ENCODE results near the gene ESRRG. TPM values are rescaled to one million over a fixed set of nuclear protein-coding genes. Genes with fewer than 3 reads are reported as not detected.

Gene ESRRG
- total RNA-seq, 6 experiments from 2014 or later, result 0.11 to 1.9 (median 0.18) TPM

DNA sequence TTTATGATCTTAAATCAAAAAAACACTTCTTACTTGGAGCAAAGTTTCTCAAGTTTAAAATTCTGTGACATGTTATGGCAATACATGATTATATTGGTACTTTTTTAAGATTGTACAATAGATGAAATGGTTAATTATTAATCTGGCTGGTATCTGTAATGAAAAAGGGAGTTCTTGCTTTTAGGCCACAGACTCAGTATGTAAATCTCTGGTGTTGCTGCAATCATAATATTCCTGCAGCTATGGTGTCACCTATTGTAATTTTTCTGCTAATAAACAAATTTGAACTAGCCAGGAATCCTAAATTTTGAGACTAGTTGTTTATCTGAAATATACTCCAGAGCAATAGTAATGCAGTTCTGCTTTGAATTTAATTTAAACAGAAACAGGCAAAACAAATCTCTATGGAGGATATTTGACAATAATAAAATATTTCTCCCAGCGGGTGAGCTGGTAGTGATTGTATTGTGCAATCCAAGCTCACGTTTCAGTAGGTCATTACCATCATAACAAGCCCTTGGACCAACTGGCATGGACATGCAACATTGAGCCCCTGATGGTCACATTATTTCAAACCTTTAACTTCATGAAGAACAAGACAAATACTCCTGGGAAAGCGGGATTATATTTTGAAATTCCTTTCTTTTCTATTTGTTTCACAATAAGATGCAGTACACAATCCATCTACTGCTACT is 222.8 kb downstream of the ESRRG start:
- WGBS (ENCODE audit: insufficient coverage, low coverage, low lambda C conversion rate, missing lambda C conversion rate), result 36% methylated on average over 3 of the region's 3 CpGs
- Histone ChIP-seq H3K27ac (peak overlapping the region; percentile 70 to 92 (median 87)), H3K27me3 (no peaks in the 10 kb centered on the region), H3K4me1 (peaks cover 0 to 30% (median 3%) of the 10 kb centered on the region in 4 donors), H3K9me3 (no peaks in the 10 kb centered on the region), H3K4me3 (peak overlapping the region in 2 of 3 donors; percentile 8 to 21), H3K36me3 (no peaks in the 10 kb centered on the region)
- intact Hi-C loops (cut with DNase I), result no loop called here
- TF ChIP-seq, protein P1, sequence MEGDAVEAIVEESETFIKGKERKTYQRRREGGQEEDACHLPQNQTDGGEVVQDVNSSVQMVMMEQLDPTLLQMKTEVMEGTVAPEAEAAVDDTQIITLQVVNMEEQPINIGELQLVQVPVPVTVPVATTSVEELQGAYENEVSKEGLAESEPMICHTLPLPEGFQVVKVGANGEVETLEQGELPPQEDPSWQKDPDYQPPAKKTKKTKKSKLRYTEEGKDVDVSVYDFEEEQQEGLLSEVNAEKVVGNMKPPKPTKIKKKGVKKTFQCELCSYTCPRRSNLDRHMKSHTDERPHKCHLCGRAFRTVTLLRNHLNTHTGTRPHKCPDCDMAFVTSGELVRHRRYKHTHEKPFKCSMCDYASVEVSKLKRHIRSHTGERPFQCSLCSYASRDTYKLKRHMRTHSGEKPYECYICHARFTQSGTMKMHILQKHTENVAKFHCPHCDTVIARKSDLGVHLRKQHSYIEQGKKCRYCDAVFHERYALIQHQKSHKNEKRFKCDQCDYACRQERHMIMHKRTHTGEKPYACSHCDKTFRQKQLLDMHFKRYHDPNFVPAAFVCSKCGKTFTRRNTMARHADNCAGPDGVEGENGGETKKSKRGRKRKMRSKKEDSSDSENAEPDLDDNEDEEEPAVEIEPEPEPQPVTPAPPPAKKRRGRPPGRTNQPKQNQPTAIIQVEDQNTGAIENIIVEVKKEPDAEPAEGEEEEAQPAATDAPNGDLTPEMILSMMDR (IDR thresholded peaks at IDR 0.05), result no peak
- TF ChIP-seq POLR2A (IDR thresholded peaks at IDR 0.05), result no peak
- ATAC-seq (peak; percentile 83 to 90 (median 88)), DNase-seq (no peak)

DNA sequence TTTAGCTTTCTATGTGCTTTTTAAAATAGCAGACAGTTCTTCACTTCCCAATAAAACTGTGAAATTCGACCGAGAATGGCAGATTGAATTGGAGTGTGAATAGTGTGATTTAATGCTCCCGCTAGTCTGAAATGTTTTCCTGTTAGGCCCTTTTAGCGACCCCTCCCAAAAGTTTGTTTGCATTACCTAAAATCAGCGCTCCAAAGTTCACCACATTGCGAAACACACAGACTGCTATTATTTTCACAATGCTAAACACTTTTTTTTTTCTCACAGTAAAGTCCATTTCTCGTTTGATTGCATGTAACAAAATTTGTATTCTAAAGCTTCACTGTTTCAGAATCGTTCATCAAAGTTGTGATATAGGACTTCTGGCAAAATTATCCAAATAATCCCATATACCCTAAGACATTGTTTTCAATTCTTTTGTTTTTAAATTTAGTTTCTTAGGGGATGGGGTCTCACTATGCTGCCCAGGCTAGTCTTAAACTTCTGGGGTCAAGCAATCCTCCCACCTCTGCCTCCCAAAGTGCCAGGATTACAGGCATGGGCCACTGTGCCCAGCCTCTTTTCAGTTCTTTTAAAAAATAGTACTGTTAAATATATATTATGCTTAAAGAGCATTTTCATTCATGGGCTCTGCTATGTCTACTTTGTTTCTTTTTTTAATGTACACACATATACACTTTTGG is 223.5 kb downstream of the ESRRG start:
- peak; percentile 81 to 93 (median 88) for ATAC-seq
- peak overlapping the region; percentile 70 to 92 (median 87) for H3K27ac ChIP-seq

DNA sequence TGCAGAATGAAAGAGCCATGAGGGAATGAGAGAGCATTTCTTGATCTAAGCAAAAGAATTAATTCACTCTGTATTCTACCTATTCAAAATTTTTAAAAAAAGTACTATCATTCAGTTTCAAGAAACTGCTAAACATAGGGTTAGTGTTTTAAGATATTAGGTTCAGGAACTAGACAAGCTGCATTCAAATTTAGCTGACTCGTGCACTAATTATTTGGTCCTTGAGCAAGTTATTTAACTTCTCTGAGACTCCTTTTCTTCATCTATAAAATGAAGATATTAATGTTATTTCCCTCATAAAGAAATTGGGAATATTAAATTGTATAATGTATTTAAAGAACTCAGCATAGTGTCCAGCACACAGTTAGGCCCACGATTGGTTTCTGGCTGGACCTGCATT is 225.0 kb downstream of the ESRRG start:
- intact Hi-C loops (cut with DNase I), result no loop called here

More for the DNA sequence above, 223.5 kb downstream of the ESRRG start:
- intact Hi-C loops (cut with DNase I), result no loop called here
- TF ChIP-seq POLR2A (IDR thresholded peaks at IDR 0.05), result no peak
- TF ChIP-seq, protein P1 (IDR thresholded peaks at IDR 0.05), result no peak
- 27% methylated on average over 8 of the region's 8 CpGs for WGBS (ENCODE audit: insufficient coverage, low coverage, low lambda C conversion rate, missing lambda C conversion rate)
- Histone ChIP-seq H3K4me3 (peak overlapping the region in 2 of 3 donors; percentile 8 to 21), H3K9me3 (no peaks in the 10 kb centered on the region), H3K4me1 (peaks cover 0 to 30% (median 3%) of the 10 kb centered on the region in 4 donors), H3K36me3 (no peaks in the 10 kb centered on the region), H3K27me3 (no peaks in the 10 kb centered on the region)
- DNase-seq, result peak in 1 of 3 donors; percentile 81

DNA sequence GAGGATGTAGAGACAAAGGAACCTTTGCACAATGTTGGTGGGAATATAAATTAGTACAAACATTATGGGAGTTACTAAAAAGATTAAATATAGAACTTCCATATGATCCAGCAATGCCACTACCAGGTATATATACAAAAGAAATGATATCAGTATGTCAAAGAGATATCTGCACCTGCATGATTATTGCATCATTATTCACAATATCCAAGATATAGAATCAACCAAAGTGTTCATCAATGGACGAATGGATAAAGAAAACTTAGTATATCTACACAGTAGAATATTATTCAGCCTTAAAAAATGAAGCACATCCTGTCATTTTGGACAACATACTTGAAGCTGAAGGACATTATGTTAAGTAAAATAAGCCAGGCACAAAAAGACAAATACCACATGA is 238.2 kb downstream of the ESRRG start:
- WGBS (ENCODE audit: insufficient coverage, low coverage, low lambda C conversion rate, missing lambda C conversion rate), result 38% methylated on average over 1 of the region's 1 CpG

More for the DNA sequence above, 225.0 kb downstream of the ESRRG start:
- Histone ChIP-seq H3K9me3 (no peaks in the 10 kb centered on the region), H3K4me3 (no peak overlapping the region), H3K4me1 (peaks cover 0 to 30% (median 3%) of the 10 kb centered on the region in 4 donors), H3K36me3 (no peaks in the 10 kb centered on the region), H3K27ac (no peak overlapping the region), H3K27me3 (no peaks in the 10 kb centered on the region)
- no peak for ATAC-seq
- TF ChIP-seq, protein P1 (IDR thresholded peaks at IDR 0.05), result no peak
- no peak for TF ChIP-seq POLR2A (IDR thresholded peaks at IDR 0.05)
- WGBS (ENCODE audit: insufficient coverage, low coverage, low lambda C conversion rate, missing lambda C conversion rate), result 86% methylated on average over 2 of the region's 2 CpGs
- DNase-seq, result no peak

More for the DNA sequence above, 238.2 kb downstream of the ESRRG start:
- Histone ChIP-seq H3K9me3 (no peaks in the 10 kb centered on the region), H3K4me1 (peaks cover 0 to 16% (median 2%) of the 10 kb centered on the region in 4 donors), H3K4me3 (no peak overlapping the region), H3K27me3 (no peaks in the 10 kb centered on the region), H3K36me3 (no peaks in the 10 kb centered on the region), H3K27ac (no peak overlapping the region)
- ATAC-seq, result no peak
- TF ChIP-seq POLR2A (IDR thresholded peaks at IDR 0.05), result no peak
- TF ChIP-seq, protein P1 (IDR thresholded peaks at IDR 0.05), result no peak
- intact Hi-C loops (cut with DNase I), result no loop called here
- DNase-seq, result no peak
